SK-N-SH treated with all-trans-retinoic acid at 6 μM for 48 hours (cell line): ENCODE measurements around the gene DPP10.
"Not testable (repeated sequence)": the region's sequence is repeated elsewhere in the genome, so short reads cannot be mapped to it uniquely, and the experiment has no call there.

ENCODE experiments used
- ATAC-seq: fragments of 200-7000 bp; cut with Tn5 transposase; 3 replicates; pipeline ENCODE4 v1.9.1; 2020; ENCODE audit warnings: mild to moderate bottlenecking, moderate library complexity
- ARNTL ChIP-seq: fragments of 450-650 bp; formaldehyde crosslinking; IDR thresholded peaks from 2 replicates; pipeline ENCODE4 v1.5.0; 2020; ENCODE audit warnings: low read depth, mild to moderate bottlenecking, moderate library complexity, borderline replicate concordance
- CREB5 ChIP-seq: fragments of 250-450 bp; sonication (Bioruptor Pico); IDR thresholded peaks from 2 replicates; pipeline ENCODE4 v1.5.1; 2020; ENCODE audit warnings: low read depth, mild to moderate bottlenecking, moderate library complexity
- CSDC2 ChIP-seq: fragments of 250-450 bp; sonication (Bioruptor Pico); IDR thresholded peaks from 2 replicates; pipeline ENCODE4 v1.5.0; 2020; ENCODE audit warnings: mild to moderate bottlenecking, moderate library complexity
- ESRRG ChIP-seq: fragments of 250-450 bp; sonication (Bioruptor Pico); IDR thresholded peaks from 2 replicates; pipeline ENCODE4 v1.6.1; 2021; ENCODE audit warnings: mild to moderate bottlenecking
- GLIS3 ChIP-seq: fragments of 250-450 bp; sonication (Bioruptor Pico); IDR thresholded peaks from 2 replicates; pipeline ENCODE4 v1.5.0; 2020; ENCODE audit warnings: mild to moderate bottlenecking, moderate library complexity
- ISL1 ChIP-seq: fragments of 250-450 bp; sonication (Bioruptor Pico); IDR thresholded peaks from 2 replicates; pipeline ENCODE4 v2.1.2; 2022; ENCODE audit warnings: mild to moderate bottlenecking, moderate library complexity
- OSR1 ChIP-seq: fragments of 250-450 bp; sonication (Bioruptor Pico); IDR thresholded peaks from 2 replicates; pipeline ENCODE4 v1.8.0; 2022; ENCODE audit warnings: moderate library complexity, mild to moderate bottlenecking, inconsistent platforms
- PATZ1 ChIP-seq: fragments of 250-450 bp; sonication (Bioruptor Pico); IDR thresholded peaks from 2 replicates; pipeline ENCODE4 v1.8.0; 2020; ENCODE audit warnings: mild to moderate bottlenecking, moderate library complexity, borderline replicate concordance
- PPARA ChIP-seq: fragments of 250-450 bp; sonication (Bioruptor Pico); IDR thresholded peaks from 2 replicates; pipeline ENCODE4 v1.5.0; 2020; ENCODE audit warnings: mild to moderate bottlenecking, borderline replicate concordance
- RARB ChIP-seq: fragments of 250-450 bp; sonication (Bioruptor Pico); IDR thresholded peaks from 2 replicates; pipeline ENCODE4 v1.8.0; 2021; ENCODE audit warnings: mild to moderate bottlenecking, moderate library complexity
- SNAI2 ChIP-seq: fragments of 250-450 bp; sonication (Bioruptor Pico); IDR thresholded peaks from 2 replicates; pipeline ENCODE4 v1.5.0; 2020; ENCODE audit warnings: mild to moderate bottlenecking, moderate library complexity
- TCF4 ChIP-seq: fragments of 250-450 bp; sonication (Bioruptor Pico); IDR thresholded peaks from 2 replicates; pipeline ENCODE4 v1.8.0; 2021; ENCODE audit warnings: mild to moderate bottlenecking, moderate library complexity, borderline replicate concordance
- TOX ChIP-seq: fragments of 250-450 bp; sonication (Bioruptor Pico); IDR thresholded peaks from 2 replicates; pipeline ENCODE4 v1.8.0; 2021; ENCODE audit warnings: mild to moderate bottlenecking, moderate library complexity, borderline replicate concordance
- TSHZ2 ChIP-seq: fragments of 250-450 bp; sonication (Bioruptor Pico); IDR thresholded peaks from 2 replicates; pipeline ENCODE4 v1.5.0; 2020; ENCODE audit warnings: mild to moderate bottlenecking, moderate library complexity
- ZC3H10 ChIP-seq: fragments of 250-450 bp; sonication (Bioruptor Pico); IDR thresholded peaks from 2 replicates; pipeline ENCODE4 v1.5.1; 2021; ENCODE audit warnings: mild to moderate bottlenecking, moderate library complexity
- ZFP3 ChIP-seq: fragments of 250-450 bp; sonication (Bioruptor Pico); IDR thresholded peaks from 2 replicates; pipeline ENCODE4 v1.5.0; 2020; ENCODE audit warnings: mild to moderate bottlenecking, moderate library complexity
- ZFP30 ChIP-seq: fragments of 450-650 bp; formaldehyde crosslinking; IDR thresholded peaks from 2 replicates; pipeline ENCODE4 v1.5.0; 2022; ENCODE audit warnings: mild to moderate bottlenecking, moderate library complexity
- ZNF70 ChIP-seq: fragments of 450-650 bp; formaldehyde crosslinking; IDR thresholded peaks from 2 replicates; pipeline ENCODE4 v1.5.0; 2020; ENCODE audit warnings: mild to moderate bottlenecking, moderate library complexity
- ZNF8 ChIP-seq: fragments of 450-650 bp; formaldehyde crosslinking; IDR thresholded peaks from 2 replicates; pipeline ENCODE4 v1.5.0; 2020; ENCODE audit warnings: mild to moderate bottlenecking, moderate library complexity

DPP10 gene

GRCh38 chr2:114517580-114517979 lies 75.1 kb downstream of the DPP10 start (continued):
- TF ChIP-seq CREB5 (CRISPR knock-in tag) = no peak
- no peak for TF ChIP-seq ESRRG (CRISPR knock-in tag)
- no peak for TF ChIP-seq OSR1 (CRISPR knock-in tag)
- TF ChIP-seq GLIS3 (CRISPR knock-in tag) = no peak
- TF ChIP-seq ISL1 (CRISPR knock-in tag) = no peak
- TF ChIP-seq ZFP3 = no peak
- no peak for TF ChIP-seq TCF4 (CRISPR knock-in tag)
- TF ChIP-seq SNAI2 (CRISPR knock-in tag) = no peak
- TF ChIP-seq PATZ1 (CRISPR knock-in tag) = no peak
- TF ChIP-seq RARB (CRISPR knock-in tag) = no peak
- no peak for TF ChIP-seq ZNF70 (CRISPR knock-in tag)
- TF ChIP-seq, all 23 proteins: peak for 0

GRCh38 chr2:114518738-114519137 lies 76.3 kb downstream of the DPP10 start:
- ATAC-seq = no peak
- TF ChIP-seq GLIS3 (CRISPR knock-in tag) (no peak), ISL1 (CRISPR knock-in tag) (no peak), CREB5 (CRISPR knock-in tag) (no peak), TOX (CRISPR knock-in tag) (no peak), ZC3H10 (CRISPR knock-in tag) (no peak), CSDC2 (no peak), TSHZ2 (no peak), ZFP3 (no peak), ZFP30 (CRISPR knock-in tag) (no peak), ZNF8 (CRISPR knock-in tag) (no peak), ARNTL (CRISPR knock-in tag) (no peak), PATZ1 (CRISPR knock-in tag) (no peak)

- not testable (repeated sequence) for ATAC-seq
These were observed 80.2 kb downstream of the DPP10 start for GRCh38 chr2:114522612-114523011.

- ATAC-seq = no peak
- TF ChIP-seq SNAI2 (CRISPR knock-in tag) (no peak), ARNTL (CRISPR knock-in tag) (no peak), ZNF70 (CRISPR knock-in tag) (no peak), ZC3H10 (CRISPR knock-in tag) (no peak), PPARA (CRISPR knock-in tag) (no peak)
- TF ChIP-seq, all 23 proteins: peak for 0
These were observed 83.5 kb downstream of the DPP10 start for GRCh38 chr2:114525955-114526354.
